WTC11 (cell line): ENCODE measurements around the gene SUCLG2. TPM values are rescaled to one million over a fixed set of nuclear protein-coding genes. Genes with fewer than 3 reads are reported as not detected.

Experiments
- ATAC-seq: fragments of 200-7000 bp; cut with Tn5 transposase; 2 replicates; pipeline ENCODE4 v1.10.0; 2021; ENCODE audit warnings: mild to moderate bottlenecking, moderate library complexity
- CTCF ChIA-PET: fragments of 300-600 bp; sonication (Branson Sonifier 250); formaldehyde crosslinking; loops from one replicate; lab custom pipeline; 2021; ENCODE audit warnings: antibody characterized with exemption; lab: Charles Lee
- POLR2A ChIA-PET: fragments of 350-600 bp; sonication (Branson Sonifier 250); formaldehyde crosslinking; loops from one replicate; lab custom pipeline; 2021; ENCODE audit warnings: antibody characterized with exemption; lab: Charles Lee
- DNase-seq: peaks from one replicate; pipeline ENCODE4 v3.0.0; 2021; ENCODE audit warnings: low spot score
- H3K27ac Mint-ChIP-seq: 2 replicates; pipeline ENCODE4 v1.8.0; 2021; ENCODE audit warnings: mixed read lengths
- H3K27me3 Mint-ChIP-seq: 2 replicates; pipeline ENCODE4 v1.8.0; 2021; ENCODE audit warnings: low read depth, mild to moderate bottlenecking, moderate library complexity, mixed read lengths
- H3K36me3 Mint-ChIP-seq: 2 replicates; pipeline ENCODE4 v1.8.0; 2021; ENCODE audit warnings: mixed read lengths
- H3K4me1 Mint-ChIP-seq: 2 replicates; pipeline ENCODE4 v1.8.0; 2022; ENCODE audit warnings: mixed read lengths
- H3K4me3 Mint-ChIP-seq: 2 replicates; pipeline ENCODE4 v1.8.0; 2021; ENCODE audit warnings: mild to moderate bottlenecking, moderate library complexity, mixed read lengths
- H3K9me3 Mint-ChIP-seq: 2 replicates; pipeline ENCODE4 v1.8.0; 2021; ENCODE audit warnings: mixed read lengths
- ELF4 ChIP-seq: sonication (generic); formaldehyde crosslinking; IDR thresholded peaks from 2 replicates; pipeline ENCODE4 v1.8.1; 2022; ENCODE audit warnings: low read depth, mild to moderate bottlenecking, moderate library complexity, missing genetic modification reagents
- GTF2I ChIP-seq: fragments of 250-450 bp; sonication (Bioruptor Pico); conservative IDR thresholded peaks from 2 replicates; pipeline ENCODE4 v1.4.0; 2021; ENCODE audit warnings: mild to moderate bottlenecking
- KAT7 ChIP-seq: sonication (generic); formaldehyde crosslinking; IDR thresholded peaks from 2 replicates; pipeline ENCODE4 v1.8.1; 2023; ENCODE audit warnings: missing genetic modification reagents, mild to moderate bottlenecking, borderline replicate concordance
- NFE2L1 ChIP-seq: sonication (generic); formaldehyde crosslinking; IDR thresholded peaks from 2 replicates; pipeline ENCODE4 v1.8.1; 2023; ENCODE audit warnings: missing genetic modification reagents
- NR2C2 ChIP-seq: sonication (generic); formaldehyde crosslinking; IDR thresholded peaks from 2 replicates; pipeline ENCODE4 v1.8.0; 2022; ENCODE audit warnings: mild to moderate bottlenecking, missing genetic modification reagents
- PRRX2 ChIP-seq: fragments of 250-450 bp; sonication (Bioruptor Pico); IDR thresholded peaks from 2 replicates; pipeline ENCODE4 v1.8.0; 2021; ENCODE audit warnings: mild to moderate bottlenecking
- RORB ChIP-seq: fragments of 250-450 bp; sonication (Bioruptor Pico); IDR thresholded peaks from 2 replicates; pipeline ENCODE4 v1.9.0; 2021; ENCODE audit warnings: mild to moderate bottlenecking
- SP1 ChIP-seq: sonication (generic); formaldehyde crosslinking; conservative IDR thresholded peaks from 2 replicates; pipeline ENCODE4 v1.8.1; 2022; ENCODE audit warnings: missing genetic modification reagents
- TCF7 ChIP-seq: sonication (generic); formaldehyde crosslinking; IDR thresholded peaks from 2 replicates; pipeline ENCODE4 v1.8.0; 2022; ENCODE audit warnings: mild to moderate bottlenecking, low read depth, missing genetic modification reagents, moderate library complexity
- TEAD1 ChIP-seq: sonication (generic); formaldehyde crosslinking; IDR thresholded peaks from 2 replicates; pipeline ENCODE4 v1.8.0; 2022; ENCODE audit warnings: mild to moderate bottlenecking, missing genetic modification reagents
- ZNF317 ChIP-seq: sonication (generic); formaldehyde crosslinking; IDR thresholded peaks from 2 replicates; pipeline ENCODE4 v1.8.1; 2023; ENCODE audit warnings: low read depth, mild to moderate bottlenecking, moderate library complexity, missing genetic modification reagents, borderline replicate concordance
- ZNF423 ChIP-seq: fragments of 250-450 bp; sonication (Bioruptor Pico); IDR thresholded peaks from 2 replicates; pipeline ENCODE4 v2.1.2; 2022; ENCODE audit warnings: mild to moderate bottlenecking, moderate library complexity
- total RNA-seq: library from RNA; stranded (reverse); gene quantifications from 3 replicates; pipeline ENCODE4 v1.2.3, GENCODE V29; 2021
- TF ChIP-seq, protein P1 (sequence below): sonication (generic); formaldehyde crosslinking; IDR thresholded peaks from 2 replicates; pipeline ENCODE4 v1.8.1; 2023; ENCODE audit warnings: mild to moderate bottlenecking, missing genetic modification reagents, borderline replicate concordance
- TF ChIP-seq, protein P2 (sequence below): sonication (generic); formaldehyde crosslinking; IDR thresholded peaks from 2 replicates; pipeline ENCODE4 v1.8.1; 2023; ENCODE audit warnings: mild to moderate bottlenecking, moderate library complexity, missing genetic modification reagents
- TF ChIP-seq, protein P3 (sequence below): sonication (generic); formaldehyde crosslinking; IDR thresholded peaks from 2 replicates; pipeline ENCODE4 v1.8.0; 2022; ENCODE audit warnings: mild to moderate bottlenecking, missing genetic modification reagents
- TF ChIP-seq, protein P4 (sequence below): fragments of 250-450 bp; sonication (Bioruptor Pico); IDR thresholded peaks from 2 replicates; pipeline ENCODE4 v1.9.0; 2021; ENCODE audit warnings: moderate library complexity, mild to moderate bottlenecking, inconsistent platforms, borderline replicate concordance
- TF ChIP-seq, protein P5 (sequence below): sonication (generic); formaldehyde crosslinking; conservative IDR thresholded peaks from 2 replicates; pipeline ENCODE4 v1.8.1; 2023; ENCODE audit warnings: mild to moderate bottlenecking, low read depth, missing genetic modification reagents, moderate library complexity
- TF ChIP-seq, protein P6 (sequence below): sonication (generic); formaldehyde crosslinking; IDR thresholded peaks from 2 replicates; pipeline ENCODE4 v1.8.1; 2022; ENCODE audit warnings: low read depth, mild to moderate bottlenecking, moderate library complexity, missing genetic modification reagents, borderline replicate concordance
- TF ChIP-seq, protein P7 (sequence below): sonication (generic); formaldehyde crosslinking; IDR thresholded peaks from 2 replicates; pipeline ENCODE4 v1.8.1; 2023; ENCODE audit warnings: mild to moderate bottlenecking, missing genetic modification reagents, moderate library complexity

SUCLG2 gene
- total RNA-seq, 1 experiment from 2014 or later, result 39.7 TPM

DNA sequence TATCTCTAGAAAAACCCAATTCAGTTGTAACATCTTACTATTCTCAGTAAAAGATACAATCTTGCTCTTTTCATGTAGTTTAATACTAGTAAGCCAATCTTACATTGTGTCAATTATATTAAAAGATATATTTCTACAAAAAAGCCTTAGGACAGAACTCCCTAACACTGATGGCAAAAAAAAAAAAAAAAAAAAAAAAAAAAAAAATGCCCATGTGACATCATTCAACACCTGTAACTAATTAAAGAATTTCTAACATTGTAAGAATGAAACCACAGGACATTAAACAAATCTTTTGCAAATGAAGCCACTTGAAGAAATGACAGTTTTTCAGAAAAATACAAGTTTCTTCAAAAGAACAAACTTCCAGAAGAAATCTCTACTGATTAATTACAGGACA is 119.8 kb downstream of the SUCLG2 start (continued):
- TF ChIP-seq TEAD1 (no peak), NFE2L1 (CRISPR knock-in tag) (no peak)

DNA sequence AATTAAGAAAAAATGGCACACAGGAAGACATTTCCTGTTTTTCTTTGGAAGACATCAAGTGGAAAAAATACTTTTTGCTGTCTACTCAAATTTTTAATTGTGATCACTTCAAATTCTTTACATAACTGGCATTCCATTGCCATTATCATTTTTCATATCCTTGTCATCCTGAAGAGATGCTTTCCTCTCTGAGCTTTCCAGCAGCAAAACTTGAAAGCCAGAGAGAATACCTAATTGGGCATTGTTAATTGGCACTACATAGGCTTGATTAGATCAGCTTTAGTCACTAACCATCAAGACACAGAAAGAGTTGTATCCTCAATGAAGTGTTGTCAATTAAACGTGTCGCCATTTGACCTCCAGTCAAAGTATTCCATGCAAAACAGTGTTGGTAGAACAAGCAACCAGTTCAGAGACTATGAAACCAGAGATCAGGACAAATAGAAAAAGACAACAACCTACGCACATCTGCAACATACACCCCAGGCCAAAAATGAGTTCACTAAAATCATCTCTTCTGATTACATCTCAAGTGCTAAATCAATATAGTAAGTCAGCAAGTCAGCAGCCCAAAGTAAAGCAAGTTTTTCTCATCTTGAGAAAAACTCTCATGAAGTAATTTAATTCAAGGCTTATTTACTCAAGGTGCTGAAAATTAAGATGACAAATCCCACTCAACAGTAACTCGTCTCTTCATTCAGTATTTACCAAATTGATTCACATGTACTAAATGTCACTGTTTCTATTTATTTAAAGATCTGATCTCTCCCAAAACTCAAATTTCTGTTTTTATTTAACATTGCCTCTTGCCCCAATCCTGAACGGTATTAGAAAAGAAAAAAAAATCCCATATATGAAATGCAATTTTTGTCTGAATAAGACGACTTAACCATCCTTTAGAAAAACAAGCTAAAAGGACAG is 123.0 kb downstream of the SUCLG2 start:
- ATAC-seq, result no peak
- DNase-seq, result no peak
- no peak overlapping the region for H3K4me3 Mint-ChIP-seq
- ChIA-PET CTCF (interaction anchor here (2.0 kb wide), 1 partner anchor 593 kb away, joined by 6 read pairs; no protein-coding TSS in a partner anchor), POLR2A (no interaction called here)
- H3K27ac Mint-ChIP-seq, result peak overlapping the region; percentile 53; the same call in 1 of the 2 replicates
- H3K27me3 Mint-ChIP-seq, result no peaks in the 10 kb centered on the region
- peaks cover 17% of the 10 kb centered on the region for H3K4me1 Mint-ChIP-seq
- peaks cover 8% of the 10 kb centered on the region for H3K36me3 Mint-ChIP-seq
- TF ChIP-seq, protein P1, sequence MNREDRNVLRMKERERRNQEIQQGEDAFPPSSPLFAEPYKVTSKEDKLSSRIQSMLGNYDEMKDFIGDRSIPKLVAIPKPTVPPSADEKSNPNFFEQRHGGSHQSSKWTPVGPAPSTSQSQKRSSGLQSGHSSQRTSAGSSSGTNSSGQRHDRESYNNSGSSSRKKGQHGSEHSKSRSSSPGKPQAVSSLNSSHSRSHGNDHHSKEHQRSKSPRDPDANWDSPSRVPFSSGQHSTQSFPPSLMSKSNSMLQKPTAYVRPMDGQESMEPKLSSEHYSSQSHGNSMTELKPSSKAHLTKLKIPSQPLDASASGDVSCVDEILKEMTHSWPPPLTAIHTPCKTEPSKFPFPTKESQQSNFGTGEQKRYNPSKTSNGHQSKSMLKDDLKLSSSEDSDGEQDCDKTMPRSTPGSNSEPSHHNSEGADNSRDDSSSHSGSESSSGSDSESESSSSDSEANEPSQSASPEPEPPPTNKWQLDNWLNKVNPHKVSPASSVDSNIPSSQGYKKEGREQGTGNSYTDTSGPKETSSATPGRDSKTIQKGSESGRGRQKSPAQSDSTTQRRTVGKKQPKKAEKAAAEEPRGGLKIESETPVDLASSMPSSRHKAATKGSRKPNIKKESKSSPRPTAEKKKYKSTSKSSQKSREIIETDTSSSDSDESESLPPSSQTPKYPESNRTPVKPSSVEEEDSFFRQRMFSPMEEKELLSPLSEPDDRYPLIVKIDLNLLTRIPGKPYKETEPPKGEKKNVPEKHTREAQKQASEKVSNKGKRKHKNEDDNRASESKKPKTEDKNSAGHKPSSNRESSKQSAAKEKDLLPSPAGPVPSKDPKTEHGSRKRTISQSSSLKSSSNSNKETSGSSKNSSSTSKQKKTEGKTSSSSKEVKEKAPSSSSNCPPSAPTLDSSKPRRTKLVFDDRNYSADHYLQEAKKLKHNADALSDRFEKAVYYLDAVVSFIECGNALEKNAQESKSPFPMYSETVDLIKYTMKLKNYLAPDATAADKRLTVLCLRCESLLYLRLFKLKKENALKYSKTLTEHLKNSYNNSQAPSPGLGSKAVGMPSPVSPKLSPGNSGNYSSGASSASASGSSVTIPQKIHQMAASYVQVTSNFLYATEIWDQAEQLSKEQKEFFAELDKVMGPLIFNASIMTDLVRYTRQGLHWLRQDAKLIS (CRISPR knock-in tag), result no peak
- TF ChIP-seq PRRX2 (CRISPR knock-in tag) (no peak), NR2C2 (CRISPR knock-in tag) (no peak), ZNF317 (CRISPR knock-in tag) (no peak), GTF2I (CRISPR knock-in tag) (no peak), ZNF423 (CRISPR knock-in tag) (no peak), SP1 (CRISPR knock-in tag) (no peak), RORB (CRISPR knock-in tag) (no peak), KAT7 (CRISPR knock-in tag) (no peak), TCF7 (CRISPR knock-in tag) (no peak), ELF4 (no peak)
- TF ChIP-seq, protein P2, sequence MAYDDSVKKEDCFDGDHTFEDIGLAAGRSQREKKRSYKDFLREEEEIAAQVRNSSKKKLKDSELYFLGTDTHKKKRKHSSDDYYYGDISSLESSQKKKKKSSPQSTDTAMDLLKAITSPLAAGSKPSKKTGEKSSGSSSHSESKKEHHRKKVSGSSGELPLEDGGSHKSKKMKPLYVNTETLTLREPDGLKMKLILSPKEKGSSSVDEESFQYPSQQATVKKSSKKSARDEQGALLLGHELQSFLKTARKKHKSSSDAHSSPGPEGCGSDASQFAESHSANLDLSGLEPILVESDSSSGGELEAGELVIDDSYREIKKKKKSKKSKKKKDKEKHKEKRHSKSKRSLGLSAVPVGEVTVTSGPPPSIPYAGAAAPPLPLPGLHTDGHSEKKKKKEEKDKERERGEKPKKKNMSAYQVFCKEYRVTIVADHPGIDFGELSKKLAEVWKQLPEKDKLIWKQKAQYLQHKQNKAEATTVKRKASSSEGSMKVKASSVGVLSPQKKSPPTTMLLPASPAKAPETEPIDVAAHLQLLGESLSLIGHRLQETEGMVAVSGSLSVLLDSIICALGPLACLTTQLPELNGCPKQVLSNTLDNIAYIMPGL (CRISPR knock-in tag), result no peak
- TF ChIP-seq, protein P3, sequence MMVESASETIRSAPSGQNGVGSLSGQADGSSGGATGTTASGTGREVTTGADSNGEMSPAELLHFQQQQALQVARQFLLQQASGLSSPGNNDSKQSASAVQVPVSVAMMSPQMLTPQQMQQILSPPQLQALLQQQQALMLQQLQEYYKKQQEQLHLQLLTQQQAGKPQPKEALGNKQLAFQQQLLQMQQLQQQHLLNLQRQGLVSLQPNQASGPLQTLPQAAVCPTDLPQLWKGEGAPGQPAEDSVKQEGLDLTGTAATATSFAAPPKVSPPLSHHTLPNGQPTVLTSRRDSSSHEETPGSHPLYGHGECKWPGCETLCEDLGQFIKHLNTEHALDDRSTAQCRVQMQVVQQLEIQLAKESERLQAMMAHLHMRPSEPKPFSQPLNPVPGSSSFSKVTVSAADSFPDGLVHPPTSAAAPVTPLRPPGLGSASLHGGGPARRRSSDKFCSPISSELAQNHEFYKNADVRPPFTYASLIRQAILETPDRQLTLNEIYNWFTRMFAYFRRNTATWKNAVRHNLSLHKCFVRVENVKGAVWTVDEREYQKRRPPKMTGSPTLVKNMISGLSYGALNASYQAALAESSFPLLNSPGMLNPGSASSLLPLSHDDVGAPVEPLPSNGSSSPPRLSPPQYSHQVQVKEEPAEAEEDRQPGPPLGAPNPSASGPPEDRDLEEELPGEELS (CRISPR knock-in tag), result no peak
- TF ChIP-seq, protein P4, sequence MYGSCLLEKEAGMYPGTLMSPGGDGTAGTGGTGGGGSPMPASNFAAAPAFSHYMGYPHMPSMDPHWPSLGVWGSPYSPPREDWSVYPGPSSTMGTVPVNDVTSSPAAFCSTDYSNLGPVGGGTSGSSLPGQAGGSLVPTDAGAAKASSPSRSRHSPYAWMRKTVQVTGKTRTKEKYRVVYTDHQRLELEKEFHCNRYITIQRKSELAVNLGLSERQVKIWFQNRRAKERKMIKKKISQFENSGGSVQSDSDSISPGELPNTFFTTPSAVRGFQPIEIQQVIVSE (CRISPR knock-in tag), result no peak
- TF ChIP-seq, protein P5, sequence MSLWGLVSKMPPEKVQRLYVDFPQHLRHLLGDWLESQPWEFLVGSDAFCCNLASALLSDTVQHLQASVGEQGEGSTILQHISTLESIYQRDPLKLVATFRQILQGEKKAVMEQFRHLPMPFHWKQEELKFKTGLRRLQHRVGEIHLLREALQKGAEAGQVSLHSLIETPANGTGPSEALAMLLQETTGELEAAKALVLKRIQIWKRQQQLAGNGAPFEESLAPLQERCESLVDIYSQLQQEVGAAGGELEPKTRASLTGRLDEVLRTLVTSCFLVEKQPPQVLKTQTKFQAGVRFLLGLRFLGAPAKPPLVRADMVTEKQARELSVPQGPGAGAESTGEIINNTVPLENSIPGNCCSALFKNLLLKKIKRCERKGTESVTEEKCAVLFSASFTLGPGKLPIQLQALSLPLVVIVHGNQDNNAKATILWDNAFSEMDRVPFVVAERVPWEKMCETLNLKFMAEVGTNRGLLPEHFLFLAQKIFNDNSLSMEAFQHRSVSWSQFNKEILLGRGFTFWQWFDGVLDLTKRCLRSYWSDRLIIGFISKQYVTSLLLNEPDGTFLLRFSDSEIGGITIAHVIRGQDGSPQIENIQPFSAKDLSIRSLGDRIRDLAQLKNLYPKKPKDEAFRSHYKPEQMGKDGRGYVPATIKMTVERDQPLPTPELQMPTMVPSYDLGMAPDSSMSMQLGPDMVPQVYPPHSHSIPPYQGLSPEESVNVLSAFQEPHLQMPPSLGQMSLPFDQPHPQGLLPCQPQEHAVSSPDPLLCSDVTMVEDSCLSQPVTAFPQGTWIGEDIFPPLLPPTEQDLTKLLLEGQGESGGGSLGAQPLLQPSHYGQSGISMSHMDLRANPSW (CRISPR knock-in tag), result no peak
- TF ChIP-seq, protein P6, sequence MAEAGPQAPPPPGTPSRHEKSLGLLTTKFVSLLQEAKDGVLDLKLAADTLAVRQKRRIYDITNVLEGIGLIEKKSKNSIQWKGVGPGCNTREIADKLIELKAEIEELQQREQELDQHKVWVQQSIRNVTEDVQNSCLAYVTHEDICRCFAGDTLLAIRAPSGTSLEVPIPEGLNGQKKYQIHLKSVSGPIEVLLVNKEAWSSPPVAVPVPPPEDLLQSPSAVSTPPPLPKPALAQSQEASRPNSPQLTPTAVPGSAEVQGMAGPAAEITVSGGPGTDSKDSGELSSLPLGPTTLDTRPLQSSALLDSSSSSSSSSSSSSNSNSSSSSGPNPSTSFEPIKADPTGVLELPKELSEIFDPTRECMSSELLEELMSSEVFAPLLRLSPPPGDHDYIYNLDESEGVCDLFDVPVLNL (CRISPR knock-in tag), result no peak
- TF ChIP-seq, protein P7, sequence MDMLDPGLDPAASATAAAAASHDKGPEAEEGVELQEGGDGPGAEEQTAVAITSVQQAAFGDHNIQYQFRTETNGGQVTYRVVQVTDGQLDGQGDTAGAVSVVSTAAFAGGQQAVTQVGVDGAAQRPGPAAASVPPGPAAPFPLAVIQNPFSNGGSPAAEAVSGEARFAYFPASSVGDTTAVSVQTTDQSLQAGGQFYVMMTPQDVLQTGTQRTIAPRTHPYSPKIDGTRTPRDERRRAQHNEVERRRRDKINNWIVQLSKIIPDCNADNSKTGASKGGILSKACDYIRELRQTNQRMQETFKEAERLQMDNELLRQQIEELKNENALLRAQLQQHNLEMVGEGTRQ, result no peak
- peaks cover under 1% of the 10 kb centered on the region; the same call in 1 of the 2 replicates for H3K9me3 Mint-ChIP-seq
